Measurements from ENCODE around the gene ARID3A.

The ARID3A gene

DNA sequence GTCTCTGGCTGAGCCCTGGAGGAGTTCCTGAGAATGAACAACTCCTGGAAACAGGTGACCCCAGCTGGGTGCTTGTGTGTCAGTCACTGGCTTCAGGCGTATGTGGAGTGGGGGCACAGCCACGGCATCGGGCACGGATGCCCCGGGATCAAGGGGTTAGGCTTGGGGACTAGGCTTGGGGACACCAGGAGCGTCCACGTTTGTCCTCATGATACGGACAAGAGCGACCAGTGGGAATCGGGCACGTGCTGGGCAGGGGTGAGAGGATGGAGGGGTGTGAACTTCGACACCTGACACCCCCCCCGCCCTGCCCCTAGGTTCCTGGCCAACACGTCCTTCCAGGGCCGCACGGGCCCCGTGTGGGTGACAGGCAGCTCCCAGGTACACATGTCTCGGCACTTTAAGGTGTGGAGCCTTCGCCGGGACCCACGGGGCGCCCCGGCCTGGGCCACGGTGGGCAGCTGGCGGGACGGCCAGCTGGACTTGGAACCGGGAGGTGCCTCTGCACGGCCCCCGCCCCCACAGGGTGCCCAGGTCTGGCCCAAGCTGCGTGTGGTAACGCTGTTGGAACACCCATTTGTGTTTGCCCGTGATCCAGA, 78.5 kb downstream of the ARID3A start:
- Mint-ChIP-seq H3K36me3 (ENCODE audit: low read depth) (peaks cover 8% of the 10 kb centered on the region), H3K4me1 (peaks cover under 1% of the 10 kb centered on the region), H3K4me3 (no peak overlapping the region), H3K27ac (no peak overlapping the region), H3K9me3 (no peaks in the 10 kb centered on the region), H3K27me3 (ENCODE audit: low read depth, poor library complexity) (peaks cover 24% of the 10 kb centered on the region)
- no peak for DNase-seq
- TF ChIP-seq, protein P1, sequence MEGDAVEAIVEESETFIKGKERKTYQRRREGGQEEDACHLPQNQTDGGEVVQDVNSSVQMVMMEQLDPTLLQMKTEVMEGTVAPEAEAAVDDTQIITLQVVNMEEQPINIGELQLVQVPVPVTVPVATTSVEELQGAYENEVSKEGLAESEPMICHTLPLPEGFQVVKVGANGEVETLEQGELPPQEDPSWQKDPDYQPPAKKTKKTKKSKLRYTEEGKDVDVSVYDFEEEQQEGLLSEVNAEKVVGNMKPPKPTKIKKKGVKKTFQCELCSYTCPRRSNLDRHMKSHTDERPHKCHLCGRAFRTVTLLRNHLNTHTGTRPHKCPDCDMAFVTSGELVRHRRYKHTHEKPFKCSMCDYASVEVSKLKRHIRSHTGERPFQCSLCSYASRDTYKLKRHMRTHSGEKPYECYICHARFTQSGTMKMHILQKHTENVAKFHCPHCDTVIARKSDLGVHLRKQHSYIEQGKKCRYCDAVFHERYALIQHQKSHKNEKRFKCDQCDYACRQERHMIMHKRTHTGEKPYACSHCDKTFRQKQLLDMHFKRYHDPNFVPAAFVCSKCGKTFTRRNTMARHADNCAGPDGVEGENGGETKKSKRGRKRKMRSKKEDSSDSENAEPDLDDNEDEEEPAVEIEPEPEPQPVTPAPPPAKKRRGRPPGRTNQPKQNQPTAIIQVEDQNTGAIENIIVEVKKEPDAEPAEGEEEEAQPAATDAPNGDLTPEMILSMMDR (IDR thresholded peaks at IDR 0.05): no peak

DNA sequence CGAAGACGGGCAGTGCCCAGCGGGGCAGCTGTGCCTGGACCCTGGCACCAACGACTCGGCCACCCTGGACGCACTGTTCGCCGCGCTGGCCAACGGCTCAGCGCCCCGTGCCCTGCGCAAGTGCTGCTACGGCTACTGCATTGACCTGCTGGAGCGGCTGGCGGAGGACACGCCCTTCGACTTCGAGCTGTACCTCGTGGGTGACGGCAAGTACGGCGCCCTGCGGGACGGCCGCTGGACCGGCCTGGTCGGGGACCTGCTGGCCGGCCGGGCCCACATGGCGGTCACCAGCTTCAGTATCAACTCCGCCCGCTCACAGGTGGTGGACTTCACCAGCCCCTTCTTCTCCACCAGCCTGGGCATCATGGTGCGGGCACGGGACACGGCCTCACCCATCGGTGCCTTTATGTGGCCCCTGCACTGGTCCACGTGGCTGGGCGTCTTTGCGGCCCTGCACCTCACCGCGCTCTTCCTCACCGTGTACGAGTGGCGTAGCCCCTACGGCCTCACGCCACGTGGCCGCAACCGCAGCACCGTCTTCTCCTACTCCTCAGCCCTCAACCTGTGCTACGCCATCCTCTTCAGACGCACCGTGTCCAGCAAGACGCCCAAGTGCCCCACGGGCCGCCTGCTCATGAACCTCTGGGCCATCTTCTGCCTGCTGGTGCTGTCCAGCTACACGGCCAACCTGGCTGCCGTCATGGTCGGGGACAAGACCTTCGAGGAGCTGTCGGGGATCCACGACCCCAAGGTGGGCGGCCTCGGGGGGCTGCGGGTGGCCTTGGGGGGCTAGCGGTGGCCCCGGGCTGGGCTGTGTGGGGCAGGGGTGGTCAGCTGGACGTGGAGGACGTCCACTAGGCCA, 79.2 kb downstream of the ARID3A start:
- Mint-ChIP-seq H3K27me3 (ENCODE audit: low read depth, poor library complexity) (peaks cover 17% of the 10 kb centered on the region), H3K4me3 (no peak overlapping the region), H3K27ac (no peak overlapping the region), H3K9me3 (no peaks in the 10 kb centered on the region), H3K4me1 (no peaks in the 10 kb centered on the region), H3K36me3 (ENCODE audit: low read depth) (peaks cover 8% of the 10 kb centered on the region)
- DNase-seq: no peak
- TF ChIP-seq, protein P1 (IDR thresholded peaks at IDR 0.05): no peak

DNA sequence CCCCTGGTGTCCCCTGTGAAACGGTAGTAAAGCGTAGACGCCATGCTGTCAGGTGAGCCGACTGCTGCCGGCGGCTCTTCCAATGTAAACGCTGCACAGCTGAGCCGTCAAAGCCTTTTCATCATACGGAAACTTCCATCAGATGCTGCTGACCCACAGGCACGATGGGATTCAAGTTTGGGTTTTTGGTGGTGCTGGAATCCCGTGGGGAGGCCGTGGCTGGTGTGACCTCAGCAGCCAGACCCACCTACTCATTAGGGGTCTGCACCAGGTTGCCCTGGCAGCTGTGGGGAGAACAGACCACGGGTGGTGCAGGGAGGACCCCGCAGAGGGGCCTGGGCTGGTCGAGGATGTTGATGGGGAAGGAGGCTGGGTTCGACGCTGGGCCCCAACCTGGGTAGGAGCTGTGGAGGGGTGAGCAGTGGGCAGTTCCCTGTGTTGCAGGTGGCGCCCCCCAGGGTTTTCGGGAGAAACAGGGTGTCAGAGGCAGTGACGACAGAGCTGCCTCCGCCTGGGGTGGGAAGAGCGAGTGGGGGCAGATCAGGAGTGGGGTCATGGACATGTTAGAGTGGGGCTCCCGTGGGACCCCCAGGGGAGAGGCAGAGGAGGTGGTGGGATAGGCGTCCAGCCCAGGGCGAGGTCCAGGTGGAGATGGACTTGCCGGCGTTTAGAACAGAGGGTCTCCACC, 81.0 kb downstream of the ARID3A start:
- DNase-seq: no peak
- Mint-ChIP-seq H3K4me3 (no peak overlapping the region), H3K4me1 (no peaks in the 10 kb centered on the region), H3K27me3 (ENCODE audit: low read depth, poor library complexity) (peaks cover 5% of the 10 kb centered on the region), H3K27ac (peak overlapping the region; percentile 42), H3K36me3 (ENCODE audit: low read depth) (peaks cover 8% of the 10 kb centered on the region), H3K9me3 (no peaks in the 10 kb centered on the region)
- TF ChIP-seq, protein P1 (IDR thresholded peaks at IDR 0.05): no peak

DNA sequence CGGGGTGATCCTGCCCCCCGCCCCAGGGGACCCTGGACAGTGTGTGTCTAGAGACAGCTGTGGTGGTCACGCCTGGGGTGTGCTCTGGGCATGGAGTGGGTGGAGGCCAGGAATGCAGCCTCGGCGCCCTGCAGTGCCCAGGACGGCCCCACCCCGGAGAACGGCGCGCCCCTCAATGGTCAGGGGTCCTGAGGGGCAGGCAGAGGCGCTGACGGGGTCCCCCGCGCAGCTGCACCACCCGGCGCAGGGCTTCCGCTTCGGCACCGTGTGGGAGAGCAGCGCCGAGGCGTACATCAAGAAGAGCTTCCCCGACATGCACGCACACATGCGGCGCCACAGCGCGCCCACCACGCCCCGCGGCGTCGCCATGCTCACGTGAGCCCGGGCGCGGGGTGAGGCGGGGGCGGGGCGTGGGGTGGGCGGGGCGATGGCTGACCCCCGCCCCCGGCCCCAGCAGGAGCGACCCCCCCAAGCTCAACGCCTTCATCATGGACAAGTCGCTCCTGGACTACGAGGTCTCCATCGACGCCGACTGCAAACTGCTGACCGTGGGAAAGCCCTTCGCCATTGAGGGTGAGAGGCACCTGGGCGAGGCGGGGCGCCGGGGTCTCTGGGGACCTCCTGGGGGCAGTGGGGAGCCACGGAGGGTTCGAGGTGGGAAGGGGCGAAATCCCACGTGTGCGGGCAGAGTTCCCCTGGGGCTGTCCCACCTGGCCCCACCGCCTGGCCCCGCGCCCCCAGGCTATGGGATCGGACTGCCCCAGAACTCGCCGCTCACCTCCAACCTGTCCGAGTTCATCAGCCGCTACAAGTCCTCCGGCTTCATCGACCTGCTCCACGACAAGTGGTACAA, 81.8 kb downstream of the ARID3A start:
- H3K27ac Mint-ChIP-seq: no peak overlapping the region
- no peak for DNase-seq

More for the DNA sequence above, 81.8 kb downstream of the ARID3A start:
- Mint-ChIP-seq H3K4me1 (no peaks in the 10 kb centered on the region), H3K4me3 (no peak overlapping the region), H3K9me3 (no peaks in the 10 kb centered on the region), H3K36me3 (ENCODE audit: low read depth) (peaks cover 8% of the 10 kb centered on the region), H3K27me3 (ENCODE audit: low read depth, poor library complexity) (peaks cover 3% of the 10 kb centered on the region)
- TF ChIP-seq, protein P1 (IDR thresholded peaks at IDR 0.05): no peak
